HG03521 (cell line): ENCODE measurements around the gene ZC3H13.

ENCODE experiments used
- ATAC-seq: cut with Tn5 transposase; IDR thresholded peaks from one replicate; pipeline ENCODE4 v1.9.1; 2021; ENCODE audit warnings: mild to moderate bottlenecking, moderate library complexity; ENCODE audit not compliant: unreplicated experiment

The ZC3H13 gene

GRCh38 chr13:46062185-46062584 is 9.6 kb upstream of the ZC3H13 start:
- ATAC-seq, result no peak

- no peak for ATAC-seq
Observed at GRCh38 chr13:46059405-46059804, 6.9 kb upstream of the ZC3H13 start.

GRCh38 chr13:46058268-46058667 is 5.7 kb upstream of the ZC3H13 start:
- no peak for ATAC-seq

GRCh38 chr13:46057256-46058015 is 4.9 kb upstream of the ZC3H13 start:
- ATAC-seq, result no peak

- no peak for ATAC-seq
Observed at GRCh38 chr13:46053162-46054012, 841 bp upstream of the ZC3H13 start.

- ATAC-seq, result peak; percentile 2
Observed at GRCh38 chr13:46051968-46052318, 603 bp downstream of the ZC3H13 start.

GRCh38 chr13:46050771-46051170 is 1.8 kb downstream of the ZC3H13 start:
- no peak for ATAC-seq

- no peak for ATAC-seq
Observed at GRCh38 chr13:46045424-46045823, 7.1 kb downstream of the ZC3H13 start.

- ATAC-seq, result no peak
Observed at GRCh38 chr13:46043647-46044046, 8.9 kb downstream of the ZC3H13 start.

- no peak for ATAC-seq
Observed at GRCh38 chr13:46041419-46041839, 11.1 kb downstream of the ZC3H13 start.

- ATAC-seq, result no peak
Observed at GRCh38 chr13:46040763-46041162, 11.8 kb downstream of the ZC3H13 start.

- no peak for ATAC-seq
Observed at GRCh38 chr13:46039411-46040182, 12.9 kb downstream of the ZC3H13 start.

GRCh38 chr13:46038296-46038695 is 14.2 kb downstream of the ZC3H13 start:
- ATAC-seq, result no peak

GRCh38 chr13:46035066-46035465 is 17.5 kb downstream of the ZC3H13 start:
- ATAC-seq, result no peak

- no peak for ATAC-seq
Observed at GRCh38 chr13:46032341-46032740, 20.2 kb downstream of the ZC3H13 start.

GRCh38 chr13:46031581-46032263 is 20.8 kb downstream of the ZC3H13 start:
- ATAC-seq, result no peak

- no peak for ATAC-seq
Observed at GRCh38 chr13:46025157-46025556, 27.4 kb downstream of the ZC3H13 start.

- no peak for ATAC-seq
Observed at GRCh38 chr13:46022481-46022880, 30.1 kb downstream of the ZC3H13 start.

- no peak for ATAC-seq
Observed at GRCh38 chr13:46016216-46016615, 36.3 kb downstream of the ZC3H13 start.

- ATAC-seq, result no peak
Observed at GRCh38 chr13:46015366-46015765, 37.2 kb downstream of the ZC3H13 start.

GRCh38 chr13:46012404-46012803 is 40.1 kb downstream of the ZC3H13 start:
- no peak for ATAC-seq
